Islet of Langerhans (tissue), 1 donor: ENCODE data around the gene NLGN2.

Experiments
- FAIRE-seq: peaks from one replicate; lab custom pipeline; 2011; peaks lifted over from hg19 to GRCh38; lab: Jason Lieb, UNC

Gene NLGN2

GRCh38 chr17:7392696-7393612 is 14.7 kb upstream of the NLGN2 start:
- FAIRE-seq, result no peak

DNA sequence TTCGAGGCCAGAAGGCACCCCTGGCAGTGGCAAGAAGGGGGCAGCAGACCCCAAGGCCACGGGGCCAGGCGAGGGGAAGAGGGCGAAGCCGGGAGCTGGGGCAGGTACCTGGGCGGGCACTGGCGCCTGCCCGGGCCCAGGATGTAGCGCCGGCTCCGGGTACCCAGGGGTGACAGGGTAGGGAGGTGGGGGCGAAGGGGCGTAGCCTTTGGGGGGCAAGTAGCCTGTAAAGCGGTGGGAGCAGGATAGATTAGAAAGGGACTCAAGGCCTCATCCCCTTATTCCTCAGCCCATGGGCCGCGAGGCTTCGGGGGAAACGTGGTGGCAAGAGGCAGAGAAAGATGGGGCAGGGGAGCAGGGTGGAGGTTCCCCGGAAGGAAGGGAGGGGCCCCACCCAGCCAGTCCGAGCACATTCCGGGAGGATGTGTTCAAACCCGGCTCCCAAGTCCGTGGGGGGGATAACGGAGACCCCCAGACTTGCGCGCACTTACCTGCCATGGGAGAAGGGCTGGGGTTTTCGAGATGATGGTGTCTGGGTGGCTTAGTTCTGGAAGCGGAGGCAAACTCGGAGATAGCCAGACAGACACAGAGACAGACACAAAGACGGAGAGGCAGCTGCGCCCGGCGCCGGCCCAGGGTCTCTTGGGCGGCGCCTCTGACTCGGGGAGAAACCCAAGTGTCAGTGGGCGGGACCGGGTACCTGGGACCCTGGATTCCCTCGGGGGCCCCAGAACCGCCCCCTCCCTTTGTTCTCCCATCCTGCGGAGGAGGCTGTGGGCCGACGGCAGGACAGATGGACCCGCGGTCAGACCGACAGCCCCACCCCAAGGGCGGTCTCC is 13.8 kb upstream of the NLGN2 start:
- no peak for FAIRE-seq

DNA sequence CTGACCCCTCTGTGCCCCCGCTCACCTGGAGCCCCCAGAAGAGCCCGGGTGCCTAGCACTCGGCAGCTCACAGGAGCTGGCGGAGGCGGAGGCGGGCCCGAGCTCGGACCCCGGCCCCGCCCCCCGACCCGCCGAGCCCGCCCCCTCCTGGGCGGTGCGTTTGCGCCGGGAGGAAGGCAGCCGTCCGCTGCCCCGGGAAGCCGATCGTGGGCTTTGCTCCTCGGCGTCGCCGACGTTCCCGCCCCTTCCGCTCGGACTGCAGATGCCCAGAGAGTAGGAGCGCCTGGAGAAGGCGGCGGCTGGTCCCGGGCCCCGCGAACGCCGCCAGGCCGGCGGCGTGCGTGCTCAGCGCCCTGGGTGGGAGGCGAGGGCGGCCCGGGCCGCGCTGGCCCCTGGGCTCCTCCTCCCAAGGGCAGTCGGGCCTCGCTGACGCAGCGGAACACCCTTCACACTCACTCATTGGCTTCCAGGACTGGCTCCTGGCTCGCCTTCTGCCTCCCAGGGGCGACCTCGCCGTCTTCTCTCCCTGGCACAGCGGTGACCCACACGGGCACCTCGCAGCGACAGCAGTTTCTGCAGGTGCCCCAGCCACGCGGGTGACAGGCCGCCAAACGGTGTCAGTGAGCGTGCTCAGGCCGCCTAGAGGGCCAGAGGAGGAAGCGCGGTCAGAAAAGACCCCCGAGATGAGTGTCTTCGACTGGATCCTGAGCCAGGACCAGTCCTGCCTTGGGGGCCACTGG is 13.0 kb upstream of the NLGN2 start, which contains the start of gene PLSCR3:
Gene PLSCR3 (minus strand): TSS at position 74 of the 740 bp plus-strand sequence. CDS start 415 bp downstream, outside the sequence.
- no peak for FAIRE-seq

DNA sequence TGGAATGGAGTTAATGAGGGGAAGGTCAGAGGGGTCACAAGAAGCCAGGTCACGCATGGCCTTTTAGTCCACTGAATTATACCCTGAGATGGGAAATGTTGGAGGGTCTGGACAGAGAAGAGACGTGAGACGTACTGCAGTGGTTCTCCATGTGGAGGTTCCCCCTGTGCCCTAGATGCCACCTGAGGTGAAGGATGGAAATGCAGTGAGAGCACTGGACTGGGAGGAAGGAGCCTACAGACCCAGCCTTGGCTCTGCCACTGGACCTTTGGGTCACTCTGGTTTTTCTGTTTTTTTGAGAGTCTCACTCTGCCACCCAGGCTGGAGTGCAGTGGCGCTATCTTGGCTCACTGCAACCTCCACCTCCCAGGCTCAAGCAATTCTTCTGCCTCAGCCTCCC is 11.5 kb upstream of the NLGN2 start:
- no peak for FAIRE-seq

DNA sequence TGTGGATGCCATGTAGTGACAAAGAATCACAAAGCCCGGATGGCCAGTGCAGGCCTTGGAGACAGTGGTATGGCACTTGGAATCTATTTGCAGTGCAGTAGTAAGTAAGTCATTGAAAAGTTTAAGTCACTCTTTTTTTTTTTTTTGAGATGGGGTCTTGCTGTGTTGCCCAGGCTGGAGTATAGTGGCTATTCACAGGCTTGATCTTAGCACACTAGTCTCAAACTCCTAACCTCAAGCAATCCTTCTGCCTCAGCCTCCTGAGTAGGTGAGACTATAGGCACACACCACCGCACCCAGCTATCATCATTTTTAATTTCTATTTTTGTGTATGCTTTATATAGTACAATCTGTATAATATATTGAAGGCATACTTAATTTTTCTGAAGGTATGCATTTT is 9.0 kb upstream of the NLGN2 start:
- no peak for FAIRE-seq

- FAIRE-seq, result no peak
These were observed 4.5 kb upstream of the NLGN2 start for GRCh38 chr17:7403043-7403726.

GRCh38 chr17:7403727-7403976 is 4.0 kb upstream of the NLGN2 start:
- FAIRE-seq, result no peak

DNA sequence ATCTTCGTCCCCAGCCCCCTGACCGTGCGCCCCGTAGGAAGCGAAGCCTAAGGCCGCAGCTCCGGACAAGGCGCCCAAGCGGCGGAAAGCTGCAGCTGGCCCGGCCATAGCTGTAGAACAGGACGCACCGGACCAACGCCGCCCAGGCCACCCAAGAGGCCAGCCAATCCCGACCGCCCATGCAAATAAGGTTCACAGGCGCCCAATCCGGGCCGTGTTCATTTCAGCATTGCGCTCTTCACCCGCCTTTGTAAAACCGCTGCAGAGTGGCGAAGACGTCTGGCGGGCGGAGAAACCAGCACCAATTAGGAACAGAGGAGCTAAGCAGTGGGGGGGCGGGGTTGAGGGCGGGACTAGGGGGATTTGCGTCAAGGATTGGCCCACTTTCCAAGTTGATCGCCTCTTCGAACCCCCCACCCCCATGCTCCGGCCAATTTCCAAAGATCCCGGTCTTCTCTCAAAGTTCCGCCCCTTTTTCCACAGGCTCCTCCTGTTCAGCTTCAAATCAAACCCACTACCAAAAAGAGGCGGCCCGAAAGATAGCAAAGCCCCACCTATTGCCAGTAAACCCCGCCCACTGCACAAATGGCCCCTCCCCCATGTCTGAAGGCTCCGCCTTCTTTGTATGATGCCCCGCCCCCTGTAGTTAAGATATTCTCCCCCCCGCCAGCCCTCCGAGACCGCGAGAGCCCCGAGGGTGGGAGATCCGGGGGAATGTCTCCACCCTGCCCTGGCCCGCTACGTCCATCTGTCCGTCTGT is 3.5 kb upstream of the NLGN2 start, which contains the start of gene TMEM256:
Gene TMEM256 (minus strand): TSS at position 121 of the 760 bp plus-strand sequence. CDS start 13 bp downstream, at position 108.
- FAIRE-seq, result peak; percentile 99

GRCh38 chr17:7404737-7405349 is 2.8 kb upstream of the NLGN2 start:
- FAIRE-seq, result no peak

- FAIRE-seq, result no peak
These were observed 2.1 kb upstream of the NLGN2 start for GRCh38 chr17:7405350-7406234.

- no peak for FAIRE-seq
These were observed 1.3 kb upstream of the NLGN2 start for GRCh38 chr17:7406235-7406825.

- no peak for FAIRE-seq
These were observed 563 bp upstream of the NLGN2 start for GRCh38 chr17:7407082-7407481.

- no peak for FAIRE-seq
These were observed 645 bp downstream of the NLGN2 start for GRCh38 chr17:7408252-7408727.

DNA sequence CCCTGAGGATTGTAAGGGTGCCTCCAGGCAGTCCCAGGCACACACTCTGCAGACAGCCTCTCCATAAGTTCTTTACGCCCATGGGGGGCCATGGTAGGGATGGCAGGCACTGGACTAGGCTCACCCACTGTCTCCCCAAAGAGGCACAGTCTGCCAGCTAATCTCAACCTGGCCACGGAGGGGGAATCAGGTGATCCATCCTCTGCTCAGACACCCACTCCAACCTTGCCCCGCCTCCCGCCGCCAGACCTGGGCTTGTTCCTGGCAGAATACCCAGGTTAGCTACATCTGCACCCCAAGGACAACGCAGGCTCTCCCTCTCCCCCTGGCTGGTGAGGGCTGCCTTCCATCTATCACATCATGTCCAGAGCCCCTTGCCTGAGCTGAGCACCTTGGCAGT is 1.2 kb downstream of the NLGN2 start:
- no peak for FAIRE-seq

- FAIRE-seq, result no peak
These were observed 2.1 kb downstream of the NLGN2 start for GRCh38 chr17:7409716-7410115.

GRCh38 chr17:7410634-7411426 is 3.2 kb downstream of the NLGN2 start:
- FAIRE-seq, result no peak

GRCh38 chr17:7411427-7411750 is 3.7 kb downstream of the NLGN2 start:
- no peak for FAIRE-seq

DNA sequence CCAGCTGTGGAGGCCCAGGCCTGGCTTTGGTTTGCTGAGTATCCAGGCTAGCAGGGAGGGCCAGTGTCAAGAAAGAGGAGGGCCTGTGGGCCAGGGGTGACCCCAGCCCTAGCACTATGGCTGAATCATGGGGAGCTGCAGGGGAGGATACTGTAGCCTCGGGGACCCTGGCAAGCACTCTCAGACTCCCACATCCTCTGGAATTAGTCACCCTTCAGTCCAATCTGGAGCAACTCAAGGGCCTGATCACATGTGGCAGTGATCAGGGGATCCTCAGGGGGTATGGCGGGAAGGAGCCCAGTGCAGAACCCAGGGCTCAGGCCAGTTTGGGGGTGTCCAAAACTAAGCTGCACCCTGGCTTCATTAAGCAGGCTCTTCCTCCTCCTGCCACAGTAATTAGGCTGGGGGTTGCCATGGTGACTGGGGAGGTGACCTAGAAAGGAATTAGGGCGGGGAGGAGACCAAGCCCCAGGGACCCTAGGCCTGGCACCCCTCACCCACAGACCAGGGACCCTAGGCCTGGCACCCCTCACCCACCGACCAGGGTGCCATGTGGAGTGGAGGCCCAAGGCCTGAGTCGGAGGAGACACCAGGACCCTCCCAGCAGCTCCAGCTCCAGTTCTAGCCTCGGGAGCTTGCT is 5.8 kb downstream of the NLGN2 start:
- FAIRE-seq, result no peak
